Natural killer cell (primary cell): Measurements from ENCODE around the gene CHTOP. TPM values are rescaled to one million over a fixed set of nuclear protein-coding genes. Genes with fewer than 3 reads are reported as not detected.

Experiments
- ATAC-seq, 3 donors: fragments of 150-1000 bp in 2 of 3; fragments of 200-7000 bp in 1 of 3; cut with Tn5 transposase; 1 replicate in 1 of 3; 2 replicates in 2 of 3; pipeline ENCODE4 v1.10.0; 2021; ENCODE audit warnings: mild to moderate bottlenecking in 2 of 3, moderate library complexity in 2 of 3
- DNase-seq, 2 donors: peaks; one replicate each; pipeline versions ENCODE4 v3.0.0 to v3.0.0-alpha.2; 2013 to 2021; ENCODE audit warnings: mixed read lengths in 1 of 2
- H3K27ac ChIP-seq: one replicate; pipeline ENCODE4 v1.5.1; 2013; ENCODE audit warnings: mild to moderate bottlenecking, low read length
- H3K27me3 ChIP-seq: one replicate; pipeline ENCODE4 v1.6.1; 2013; ENCODE audit warnings: low read length; ENCODE audit not compliant: control insufficient read depth, insufficient read depth
- H3K36me3 ChIP-seq: one replicate; pipeline ENCODE4 v1.6.1; 2013; ENCODE audit warnings: low read length; ENCODE audit not compliant: control insufficient read depth, insufficient read depth
- H3K4me1 ChIP-seq: one replicate; pipeline ENCODE4 v1.6.1; 2013; ENCODE audit warnings: low read length; ENCODE audit not compliant: control insufficient read depth, insufficient read depth
- H3K4me3 ChIP-seq: one replicate; pipeline ENCODE4 v1.5.1; 2013; ENCODE audit warnings: low read length
- H3K9me3 ChIP-seq: one replicate; pipeline ENCODE4 v1.6.1; 2013; ENCODE audit warnings: low read length; ENCODE audit not compliant: control insufficient read depth, insufficient read depth
- H3K27ac Mint-ChIP-seq, 2 donors: one replicate each; pipeline ENCODE4 v1.8.0; 2022; ENCODE audit warnings: mild to moderate bottlenecking in 2 of 2, mixed read lengths in 2 of 2, moderate library complexity in 1 of 2
- H3K27me3 Mint-ChIP-seq, 2 donors: one replicate each; pipeline ENCODE4 v1.8.0; 2022; ENCODE audit warnings: low read depth in 2 of 2, mixed read lengths in 2 of 2
- H3K36me3 Mint-ChIP-seq: one replicate; pipeline ENCODE4 v1.8.0; 2022; ENCODE audit warnings: mixed read lengths
- H3K4me1 Mint-ChIP-seq, 2 donors: one replicate each; pipeline ENCODE4 v1.8.0; 2022; ENCODE audit warnings: mixed read lengths in 2 of 2
- H3K4me3 Mint-ChIP-seq: one replicate; pipeline ENCODE4 v1.8.0; 2022; ENCODE audit warnings: mild to moderate bottlenecking, moderate library complexity, mixed read lengths
- H3K9me3 Mint-ChIP-seq, 2 donors: one replicate each; pipeline ENCODE4 v1.8.0; 2022; ENCODE audit warnings: mixed read lengths in 2 of 2
- WGBS: methylation state at CpG from one replicate; pipeline ENCODE4 v1.1.7; 2013; ENCODE audit warnings: missing lambda C conversion rate; ENCODE audit not compliant: insufficient coverage; 5-methylcytosine and 5-hydroxymethylcytosine counted together
- intact Hi-C: fragments of 100-400 bp; cut with micrococcal nuclease; formaldehyde crosslinking; loops from one replicate; pipeline ENCODE4 v1.14.2; 2022
- total RNA-seq, 4 donors: library from RNA; stranded (reverse); fragments of 120-200 nt in 1 of 4; gene quantifications; one replicate each; pipeline versions ENCODE4 v1.2.3 to v1.2.4, GENCODE V29; 2013 to 2022
- TF ChIP-seq, protein P1 (sequence below): fragments of 200-600 bp; IDR thresholded peaks from one replicate; pipeline ENCODE4 v1.8.0; 2022; ENCODE audit warnings: antibody characterized with exemption

The CHTOP gene
- total RNA-seq, 3 donors from 2014 or later (not counting 1 experiment from before 2014, with no cell fraction given): 94.7 to 110 (median 106) TPM

DNA sequence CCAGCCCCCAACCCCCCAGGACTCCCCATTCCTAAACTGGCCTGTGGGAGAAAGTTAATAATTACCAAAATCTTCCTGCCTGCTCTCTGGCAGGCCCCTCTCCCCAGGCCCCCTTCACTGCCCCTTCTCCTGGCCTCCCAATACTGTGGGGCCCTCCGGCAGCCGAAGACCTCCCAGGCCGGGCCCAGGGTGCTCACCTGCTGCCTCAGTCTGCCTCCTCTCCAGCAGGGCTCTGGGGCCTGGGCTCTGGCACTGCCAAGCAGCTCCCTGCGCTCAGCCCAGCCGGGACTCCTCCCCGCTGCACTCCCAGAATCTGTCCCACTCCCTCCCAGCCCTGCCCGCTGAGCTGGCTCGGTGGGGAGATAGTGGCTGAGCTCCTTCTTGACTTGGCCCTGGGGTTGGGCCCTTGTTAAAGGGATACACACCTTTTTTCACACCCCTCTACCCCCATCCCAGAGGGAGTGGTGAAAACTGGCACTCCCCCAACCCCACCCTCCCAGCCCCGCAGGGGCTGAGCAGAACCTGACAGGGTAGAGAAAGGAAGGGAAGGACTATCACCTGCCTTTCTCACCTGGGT lies 21.0 kb upstream of the CHTOP start, which contains the start of gene S100A16:
Gene S100A16 (minus strand): TSS at position 383 of the 577 bp plus-strand sequence. CDS start 4,986 bp downstream, outside the sequence.
- H3K4me1 Mint-ChIP-seq: peaks cover 0 to 6% of the 10 kb centered on the region in 2 donors
- 97% methylated on average over 8 of the region's 9 CpGs for WGBS

GRCh38 chr1:153613406-153613805 lies 20.5 kb upstream of the CHTOP start:
- Histone ChIP-seq H3K4me3 (no peak overlapping the region), H3K36me3 (no peaks in the 10 kb centered on the region), H3K27me3 (no peaks in the 10 kb centered on the region), H3K27ac (no peak overlapping the region), H3K4me1 (peaks cover 11% of the 10 kb centered on the region), H3K9me3 (no peaks in the 10 kb centered on the region)
- intact Hi-C loops: no loop called here
- DNase-seq (no peak), ATAC-seq (no peak)
- 94% methylated on average over 5 of the region's 5 CpGs for WGBS
- H3K4me1 Mint-ChIP-seq: peaks cover 0 to 7% of the 10 kb centered on the region in 2 donors
- no peaks in the 10 kb centered on the region for H3K9me3 Mint-ChIP-seq
- H3K36me3 Mint-ChIP-seq: no peaks in the 10 kb centered on the region
- H3K27me3 Mint-ChIP-seq: no peaks in the 10 kb centered on the region
- TF ChIP-seq, protein P1, sequence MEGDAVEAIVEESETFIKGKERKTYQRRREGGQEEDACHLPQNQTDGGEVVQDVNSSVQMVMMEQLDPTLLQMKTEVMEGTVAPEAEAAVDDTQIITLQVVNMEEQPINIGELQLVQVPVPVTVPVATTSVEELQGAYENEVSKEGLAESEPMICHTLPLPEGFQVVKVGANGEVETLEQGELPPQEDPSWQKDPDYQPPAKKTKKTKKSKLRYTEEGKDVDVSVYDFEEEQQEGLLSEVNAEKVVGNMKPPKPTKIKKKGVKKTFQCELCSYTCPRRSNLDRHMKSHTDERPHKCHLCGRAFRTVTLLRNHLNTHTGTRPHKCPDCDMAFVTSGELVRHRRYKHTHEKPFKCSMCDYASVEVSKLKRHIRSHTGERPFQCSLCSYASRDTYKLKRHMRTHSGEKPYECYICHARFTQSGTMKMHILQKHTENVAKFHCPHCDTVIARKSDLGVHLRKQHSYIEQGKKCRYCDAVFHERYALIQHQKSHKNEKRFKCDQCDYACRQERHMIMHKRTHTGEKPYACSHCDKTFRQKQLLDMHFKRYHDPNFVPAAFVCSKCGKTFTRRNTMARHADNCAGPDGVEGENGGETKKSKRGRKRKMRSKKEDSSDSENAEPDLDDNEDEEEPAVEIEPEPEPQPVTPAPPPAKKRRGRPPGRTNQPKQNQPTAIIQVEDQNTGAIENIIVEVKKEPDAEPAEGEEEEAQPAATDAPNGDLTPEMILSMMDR: no peak
- no peak overlapping the region for H3K27ac Mint-ChIP-seq
- no peak overlapping the region for H3K4me3 Mint-ChIP-seq

More for the DNA sequence above, 21.0 kb upstream of the CHTOP start, which contains the start of gene S100A16:
- no peak within 1 kb of the TSS for H3K4me3 ChIP-seq
- Mint-ChIP-seq H3K9me3 (no peaks in the 10 kb centered on the region), H3K27ac (no peak within 1 kb of the TSS), H3K4me3 (no peak within 1 kb of the TSS), H3K27me3 (no peaks in the 10 kb centered on the region), H3K36me3 (no peaks in the 10 kb centered on the region)
- TF ChIP-seq, protein P1: no peak
- H3K27me3 ChIP-seq: no peaks in the 10 kb centered on the region
- H3K27ac ChIP-seq: no peak within 1 kb of the TSS
- ATAC-seq: no peak
- H3K9me3 ChIP-seq: no peaks in the 10 kb centered on the region
- DNase-seq: no peak
- H3K36me3 ChIP-seq: no peaks in the 10 kb centered on the region
- intact Hi-C loops: no loop called here
- peaks cover 9% of the 10 kb centered on the region for H3K4me1 ChIP-seq

DNA sequence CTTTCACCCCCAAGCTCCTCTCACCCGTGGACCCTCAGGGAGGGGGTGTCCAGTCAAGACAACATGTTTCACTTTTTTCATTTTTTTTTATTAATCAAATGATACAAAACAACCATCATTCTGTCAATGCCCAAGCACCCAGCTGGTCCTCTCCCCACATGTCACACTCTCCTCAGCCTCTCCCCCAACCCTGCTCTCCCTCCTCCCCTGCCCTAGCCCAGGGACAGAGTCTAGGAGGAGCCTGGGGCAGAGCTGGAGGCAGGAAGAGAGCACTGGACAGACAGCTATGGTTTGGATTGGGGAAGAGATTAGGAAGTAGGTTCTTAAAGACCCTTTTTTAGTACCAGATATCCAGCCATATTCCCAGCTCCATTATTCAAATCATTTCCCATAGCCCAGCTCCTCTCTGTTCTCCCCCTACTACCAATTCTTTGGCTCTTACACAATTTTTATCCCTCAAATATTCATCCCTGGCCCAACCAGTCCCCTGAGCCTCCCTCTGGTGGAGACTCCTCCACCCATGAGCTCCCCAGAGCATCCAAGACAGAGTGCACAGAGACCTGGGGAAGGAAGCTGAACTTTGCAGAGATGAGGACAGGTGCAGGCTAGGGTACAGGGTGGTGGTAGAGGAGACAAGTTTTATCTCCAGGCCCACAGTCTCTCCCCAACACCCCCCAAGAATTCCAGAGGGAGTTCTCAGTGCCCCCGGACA lies 19.5 kb upstream of the CHTOP start:
- DNase-seq: no peak
- no peaks in the 10 kb centered on the region for H3K27me3 Mint-ChIP-seq
- 88% methylated on average over 2 of the region's 2 CpGs for WGBS
- Histone ChIP-seq H3K4me3 (no peak overlapping the region), H3K27ac (no peak overlapping the region), H3K27me3 (no peaks in the 10 kb centered on the region), H3K9me3 (no peaks in the 10 kb centered on the region), H3K36me3 (no peaks in the 10 kb centered on the region), H3K4me1 (peaks cover 11% of the 10 kb centered on the region)
- H3K27ac Mint-ChIP-seq: no peak overlapping the region
- ATAC-seq: no peak
- H3K4me3 Mint-ChIP-seq: no peak overlapping the region
- no peaks in the 10 kb centered on the region for H3K9me3 Mint-ChIP-seq
- TF ChIP-seq, protein P1: no peak
- peaks cover 0 to 7% of the 10 kb centered on the region in 2 donors for H3K4me1 Mint-ChIP-seq
- H3K36me3 Mint-ChIP-seq: no peaks in the 10 kb centered on the region
- intact Hi-C loops: no loop called here
